VCaP (cell line): ENCODE data around the gene WDR33.
"Not testable (repeated sequence)": the region's sequence is repeated elsewhere in the genome, so short reads cannot be mapped to it uniquely, and the experiment has no call there.

ENCODE experiments used
- H3K27ac ChIP-seq: fragments of 450-650 bp; 2 replicates; pipeline ENCODE4 v1.5.1; 2017
- TF ChIP-seq, protein P1 (sequence below): fragments of 450-650 bp; conservative IDR thresholded peaks from 2 replicates; pipeline ENCODE4 v1.5.1; 2017; ENCODE audit warnings: mild to moderate bottlenecking, moderate library complexity

The WDR33 gene

DNA sequence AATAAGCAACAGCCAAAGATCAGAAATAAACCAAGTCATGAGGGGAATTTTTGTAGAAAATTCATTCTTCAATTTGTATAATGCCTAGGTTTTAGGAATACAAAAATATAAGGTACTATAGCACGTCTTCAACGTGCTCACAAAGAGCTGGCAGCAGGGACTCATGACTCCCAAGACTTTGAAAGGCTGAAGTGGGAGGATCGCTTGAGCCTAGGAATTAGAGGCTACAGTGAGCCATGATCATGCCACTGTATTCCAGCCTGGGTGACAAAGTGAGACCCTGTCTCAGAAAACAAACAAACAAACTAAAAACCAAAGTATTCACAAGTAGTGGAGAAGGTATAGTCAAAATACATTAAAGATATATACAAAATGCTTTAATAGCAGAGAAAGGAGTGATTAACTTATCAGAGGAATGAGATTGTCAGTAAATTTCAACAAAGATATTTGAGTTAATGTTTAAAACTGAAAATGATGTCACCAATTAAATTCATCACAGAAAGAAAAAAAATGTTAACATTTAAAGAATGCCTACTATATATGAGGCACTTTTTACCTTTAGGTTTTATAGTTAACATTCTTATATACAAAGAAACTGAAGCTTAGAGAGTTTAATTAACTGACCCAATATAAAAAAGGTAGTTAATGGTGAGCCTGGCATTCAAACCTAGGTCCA lies 3.2 kb downstream of the WDR33 start:
- TF ChIP-seq, protein P1, sequence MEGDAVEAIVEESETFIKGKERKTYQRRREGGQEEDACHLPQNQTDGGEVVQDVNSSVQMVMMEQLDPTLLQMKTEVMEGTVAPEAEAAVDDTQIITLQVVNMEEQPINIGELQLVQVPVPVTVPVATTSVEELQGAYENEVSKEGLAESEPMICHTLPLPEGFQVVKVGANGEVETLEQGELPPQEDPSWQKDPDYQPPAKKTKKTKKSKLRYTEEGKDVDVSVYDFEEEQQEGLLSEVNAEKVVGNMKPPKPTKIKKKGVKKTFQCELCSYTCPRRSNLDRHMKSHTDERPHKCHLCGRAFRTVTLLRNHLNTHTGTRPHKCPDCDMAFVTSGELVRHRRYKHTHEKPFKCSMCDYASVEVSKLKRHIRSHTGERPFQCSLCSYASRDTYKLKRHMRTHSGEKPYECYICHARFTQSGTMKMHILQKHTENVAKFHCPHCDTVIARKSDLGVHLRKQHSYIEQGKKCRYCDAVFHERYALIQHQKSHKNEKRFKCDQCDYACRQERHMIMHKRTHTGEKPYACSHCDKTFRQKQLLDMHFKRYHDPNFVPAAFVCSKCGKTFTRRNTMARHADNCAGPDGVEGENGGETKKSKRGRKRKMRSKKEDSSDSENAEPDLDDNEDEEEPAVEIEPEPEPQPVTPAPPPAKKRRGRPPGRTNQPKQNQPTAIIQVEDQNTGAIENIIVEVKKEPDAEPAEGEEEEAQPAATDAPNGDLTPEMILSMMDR = no peak

DNA sequence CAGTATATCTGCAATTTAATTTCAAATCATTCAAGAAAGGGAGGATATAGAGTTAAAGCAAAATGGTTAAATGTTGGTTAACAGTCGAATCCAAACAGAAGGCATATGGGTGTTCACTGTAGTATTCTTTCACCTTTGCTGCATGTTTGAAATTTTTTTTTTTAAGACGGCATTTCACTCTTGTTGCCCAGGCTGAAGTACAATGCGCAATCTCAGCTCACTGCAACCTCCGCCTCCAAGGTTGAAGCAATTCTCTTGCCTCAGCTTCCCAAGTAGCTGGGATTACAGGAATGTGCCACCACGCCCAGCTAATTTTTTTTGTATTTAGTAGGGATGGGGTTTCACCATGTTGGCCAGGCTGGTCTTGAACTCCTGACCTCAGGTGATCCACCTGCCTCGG lies 4.1 kb downstream of the WDR33 start:
- H3K27ac ChIP-seq = not testable (repeated sequence)

More for the DNA sequence above, 3.2 kb downstream of the WDR33 start:
- H3K27ac ChIP-seq = no peak overlapping the region

DNA sequence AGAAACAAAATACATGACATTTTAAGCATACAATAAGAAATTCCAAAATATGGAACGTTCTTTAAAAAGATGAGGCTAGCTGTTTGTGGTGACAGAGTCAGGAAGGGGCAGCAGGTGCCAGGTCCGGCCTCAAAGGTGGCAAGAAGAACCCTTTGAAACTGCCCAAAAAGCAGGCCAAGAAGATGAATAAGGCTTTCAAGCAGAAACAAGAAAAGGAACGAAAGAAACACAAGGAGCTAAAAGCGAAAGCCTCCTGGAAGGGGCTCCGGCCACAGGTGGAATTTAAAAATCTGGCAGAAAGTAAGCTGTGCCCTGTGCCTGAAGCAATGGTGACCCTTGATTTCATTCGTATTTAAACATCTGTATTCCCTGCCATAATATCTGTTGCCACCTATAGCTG lies 5.5 kb downstream of the WDR33 start:
- TF ChIP-seq, protein P1 = no peak
- no peak overlapping the region for H3K27ac ChIP-seq

DNA sequence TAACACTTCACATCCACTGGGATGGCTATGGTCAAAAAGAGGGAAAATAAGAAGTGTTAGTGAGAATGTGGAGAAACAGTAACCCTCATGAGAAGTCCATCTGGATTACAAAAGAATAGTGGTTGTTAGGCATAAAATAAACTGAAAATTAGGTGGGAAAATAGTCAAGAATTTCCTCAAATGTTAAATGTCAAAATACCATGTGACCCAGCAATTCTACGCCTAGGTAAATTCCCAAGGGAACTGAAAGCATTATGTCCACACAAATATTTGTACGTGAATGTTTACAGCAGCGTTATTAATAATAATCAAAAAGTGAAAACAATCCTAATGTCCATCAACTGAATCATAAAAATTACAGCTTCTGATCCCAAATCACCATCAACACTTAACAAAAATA lies 11.0 kb downstream of the WDR33 start:
- no peak overlapping the region for H3K27ac ChIP-seq
- TF ChIP-seq, protein P1 = no peak

DNA sequence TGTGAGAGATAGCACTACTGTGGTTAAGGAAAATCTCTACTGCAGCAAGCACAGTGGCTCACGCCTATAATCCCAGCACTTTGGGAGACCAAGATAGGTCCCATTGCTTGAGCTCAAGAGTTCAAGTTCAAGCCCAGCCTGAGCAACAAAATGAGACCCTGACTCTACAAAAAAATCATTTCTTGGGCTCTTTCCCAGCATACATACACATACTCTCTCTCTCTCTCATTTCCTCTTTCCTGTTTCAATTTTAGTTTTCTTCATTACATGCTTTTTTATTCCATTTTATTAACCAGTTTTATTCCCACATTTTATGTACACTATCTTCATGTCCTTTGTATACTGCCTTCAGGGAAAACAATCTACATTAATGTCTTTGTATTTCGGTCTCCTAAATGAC lies 14.6 kb downstream of the WDR33 start:
- TF ChIP-seq, protein P1 = no peak
- H3K27ac ChIP-seq = no peak overlapping the region

DNA sequence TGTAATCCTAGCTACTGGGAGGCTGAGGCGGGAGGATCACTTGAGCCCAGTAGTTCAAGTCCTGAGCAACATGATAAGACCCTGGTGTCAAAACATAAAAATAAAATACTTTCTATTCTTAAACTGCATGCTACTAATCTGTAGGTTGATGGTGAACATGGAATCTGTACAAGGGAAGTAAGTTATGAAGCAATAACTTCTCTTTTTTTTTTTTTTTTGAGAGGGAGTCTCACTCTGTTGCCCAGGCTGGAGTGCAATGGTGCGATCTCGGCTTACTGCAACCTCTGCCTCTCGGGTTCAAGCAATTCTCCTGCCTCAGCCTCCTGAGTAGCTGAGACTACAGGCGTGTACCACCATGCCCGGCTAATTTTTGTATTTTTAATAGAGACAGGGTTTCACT lies 16.1 kb downstream of the WDR33 start:
- not testable (repeated sequence) for H3K27ac ChIP-seq

DNA sequence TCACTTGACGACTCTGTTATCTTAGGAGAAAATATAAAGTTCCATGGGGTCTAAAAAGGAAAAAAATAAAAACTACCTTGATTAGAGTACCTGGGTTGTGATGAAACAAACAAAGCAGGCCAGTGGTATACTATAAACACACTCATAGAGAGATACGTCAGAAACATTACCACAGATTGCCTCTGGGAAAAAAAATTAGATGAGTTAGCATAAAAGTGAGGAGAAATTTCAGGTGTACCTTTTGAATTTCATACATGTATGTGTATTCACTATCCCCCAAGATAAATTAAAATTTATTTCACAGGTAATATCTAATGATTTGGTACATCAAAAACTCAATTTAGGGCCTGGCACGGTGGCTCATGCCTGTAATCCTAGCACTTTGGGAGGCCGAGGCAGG lies 18.2 kb downstream of the WDR33 start:
- H3K27ac ChIP-seq = no peak overlapping the region
- TF ChIP-seq, protein P1 = no peak

DNA sequence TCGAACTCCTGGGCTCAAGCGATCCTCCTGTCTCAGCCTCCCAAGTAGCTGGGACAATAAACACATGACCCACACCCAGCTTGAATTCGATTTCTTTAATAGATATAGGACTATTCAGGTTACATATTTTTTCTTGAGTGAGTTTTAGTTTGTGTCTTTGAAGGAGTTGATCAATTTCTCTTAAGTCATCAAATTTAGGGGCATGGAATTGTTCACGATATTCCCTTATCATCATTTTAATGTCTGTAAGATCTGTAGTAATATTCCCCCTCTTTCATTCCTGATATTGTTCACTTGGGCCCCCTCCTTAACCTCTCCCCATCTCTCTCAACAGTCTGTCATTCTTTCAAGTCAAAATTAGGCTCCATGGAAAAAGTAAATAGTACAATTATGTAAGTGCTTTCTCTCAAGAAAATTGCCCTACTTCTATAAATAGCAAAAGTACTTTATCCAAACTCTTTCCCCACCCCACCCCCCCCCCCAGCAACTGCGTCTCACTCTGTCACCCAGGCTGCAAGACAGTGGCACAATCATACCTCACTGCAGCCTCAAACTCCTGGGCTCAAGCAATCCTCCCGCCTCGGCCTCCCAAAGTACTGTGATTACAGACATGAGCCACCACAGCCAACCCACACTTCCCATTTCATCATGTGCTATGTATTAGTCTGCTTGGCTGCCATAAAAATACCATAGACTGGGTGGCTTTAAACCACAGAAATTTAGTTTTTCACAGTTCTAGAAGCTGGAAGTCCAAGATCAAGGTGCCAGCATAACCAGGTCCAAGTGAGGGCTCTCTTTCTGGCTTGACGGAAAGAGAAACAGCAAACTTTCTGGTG lies 20.1 kb downstream of the WDR33 start:
- no peak overlapping the region for H3K27ac ChIP-seq
- TF ChIP-seq, protein P1 = no peak
